Ovary (tissue), 3 donors: ENCODE results near the gene CD200R1.

Source experiments
- POLR2A ChIP-seq: fragments of 450-650 bp; IDR thresholded peaks from one replicate; pipeline ENCODE4 v1.6.1; 2017; ENCODE audit warnings: antibody characterized with exemption, mild to moderate bottlenecking, moderate library complexity
- TF ChIP-seq, protein P1 (sequence below), 3 donors: fragments of 450-650 bp in 2 of 3; fragments of 200-600 bp in 1 of 3; IDR thresholded peaks; one replicate each; pipeline versions ENCODE4 v1.5.1 to v1.8.0; 2016 to 2022; ENCODE audit warnings: antibody characterized with exemption in 3 of 3, mild to moderate bottlenecking in 1 of 3
- donor health status: DM: no; HTN: no; CAD: no.

GRCh38 chr3:112888381-112889085 lies 86.4 kb downstream of the CD200R1 start:
- TF ChIP-seq, protein P1, sequence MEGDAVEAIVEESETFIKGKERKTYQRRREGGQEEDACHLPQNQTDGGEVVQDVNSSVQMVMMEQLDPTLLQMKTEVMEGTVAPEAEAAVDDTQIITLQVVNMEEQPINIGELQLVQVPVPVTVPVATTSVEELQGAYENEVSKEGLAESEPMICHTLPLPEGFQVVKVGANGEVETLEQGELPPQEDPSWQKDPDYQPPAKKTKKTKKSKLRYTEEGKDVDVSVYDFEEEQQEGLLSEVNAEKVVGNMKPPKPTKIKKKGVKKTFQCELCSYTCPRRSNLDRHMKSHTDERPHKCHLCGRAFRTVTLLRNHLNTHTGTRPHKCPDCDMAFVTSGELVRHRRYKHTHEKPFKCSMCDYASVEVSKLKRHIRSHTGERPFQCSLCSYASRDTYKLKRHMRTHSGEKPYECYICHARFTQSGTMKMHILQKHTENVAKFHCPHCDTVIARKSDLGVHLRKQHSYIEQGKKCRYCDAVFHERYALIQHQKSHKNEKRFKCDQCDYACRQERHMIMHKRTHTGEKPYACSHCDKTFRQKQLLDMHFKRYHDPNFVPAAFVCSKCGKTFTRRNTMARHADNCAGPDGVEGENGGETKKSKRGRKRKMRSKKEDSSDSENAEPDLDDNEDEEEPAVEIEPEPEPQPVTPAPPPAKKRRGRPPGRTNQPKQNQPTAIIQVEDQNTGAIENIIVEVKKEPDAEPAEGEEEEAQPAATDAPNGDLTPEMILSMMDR (IDR thresholded peaks at IDR 0.05) = no peak
- no peak for TF ChIP-seq POLR2A
